ENCODE measurements around the gene CLIC4.

The CLIC4 gene

DNA sequence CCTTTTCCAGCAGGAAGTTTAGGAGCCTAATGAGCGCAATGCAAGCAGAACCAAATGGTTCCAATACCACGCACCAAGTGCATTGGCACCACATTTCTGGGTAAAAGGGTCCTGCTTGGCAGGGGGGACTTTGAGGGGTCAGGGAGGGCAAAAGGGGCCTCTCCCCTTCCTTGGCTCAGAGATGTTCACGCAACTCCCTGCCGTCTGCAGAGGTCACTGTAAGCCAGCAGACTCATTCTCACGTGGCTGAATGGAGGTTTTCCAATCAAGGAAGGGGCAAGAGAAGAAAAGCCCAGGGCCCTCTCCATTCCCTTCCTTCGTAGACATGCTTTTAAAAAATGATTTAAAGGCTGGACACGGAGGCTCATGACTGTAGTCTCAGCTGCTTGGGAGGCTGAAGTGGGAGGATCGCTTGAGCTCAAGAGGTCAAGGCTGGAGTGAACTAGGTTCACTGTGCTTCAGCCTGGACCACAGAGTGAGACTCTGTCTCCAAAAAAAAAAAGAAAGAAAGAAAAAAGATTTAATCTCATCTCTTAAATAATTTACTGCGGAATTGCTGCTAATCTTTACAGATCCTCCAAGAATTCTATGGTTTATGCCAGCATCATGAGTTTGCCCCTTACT, 104.5 kb downstream of the CLIC4 start:
- no peak for FAIRE-seq
- no peak for DNase-seq (ENCODE audit: extremely low spot score, insufficient read length, low read depth)

DNA sequence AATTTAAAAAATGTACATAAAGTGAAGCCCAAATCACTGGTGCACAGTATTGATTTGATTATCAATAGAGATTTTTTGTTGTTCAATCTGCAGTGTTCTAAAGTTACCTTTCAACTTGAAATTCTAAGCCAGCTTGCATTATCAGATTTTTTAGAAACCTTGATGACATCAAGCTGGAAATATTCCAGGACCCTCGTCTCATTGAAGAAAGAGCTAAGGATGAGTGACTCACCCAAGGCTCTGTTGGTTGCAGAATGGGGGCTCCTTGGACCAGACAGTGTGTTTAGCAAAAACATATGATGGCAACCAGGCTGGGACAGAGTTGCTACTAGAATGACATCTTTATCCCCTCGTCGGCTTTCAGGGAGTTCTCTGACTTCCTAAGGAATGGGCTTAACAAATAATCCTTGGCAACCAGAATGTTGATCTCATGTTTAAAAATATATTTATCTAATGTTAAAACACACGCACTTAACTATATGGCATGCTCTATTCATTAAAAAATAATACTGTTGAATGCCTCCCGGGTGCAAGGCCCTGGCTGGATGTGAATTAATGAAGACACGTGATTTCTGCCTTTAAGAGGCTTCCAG, 105.2 kb downstream of the CLIC4 start:
- FAIRE-seq (no peak), DNase-seq (ENCODE audit: extremely low spot score, insufficient read length, low read depth) (no peak)

GRCh38 chr1:24853649-24854048, 108.4 kb downstream of the CLIC4 start:
- FAIRE-seq (no peak), DNase-seq (ENCODE audit: extremely low spot score, insufficient read length, low read depth) (no peak)

GRCh38 chr1:24855474-24855873, 110.2 kb downstream of the CLIC4 start:
- DNase-seq (ENCODE audit: extremely low spot score, insufficient read length, low read depth): no peak
- FAIRE-seq: peak; percentile 48

- DNase-seq (ENCODE audit: extremely low spot score, insufficient read length, low read depth): no peak
- no peak for FAIRE-seq
Measured at GRCh38 chr1:24856787-24857506, 111.7 kb downstream of the CLIC4 start.

- FAIRE-seq (no peak), DNase-seq (ENCODE audit: extremely low spot score, insufficient read length, low read depth) (no peak)
Measured at GRCh38 chr1:24857507-24858133, 112.4 kb downstream of the CLIC4 start.

- no peak for DNase-seq (ENCODE audit: extremely low spot score, insufficient read length, low read depth)
- no peak for FAIRE-seq
Measured at GRCh38 chr1:24858277-24858676, 113.0 kb downstream of the CLIC4 start.

GRCh38 chr1:24859063-24860010, 114.1 kb downstream of the CLIC4 start:
- FAIRE-seq (no peak), DNase-seq (ENCODE audit: extremely low spot score, insufficient read length, low read depth) (no peak)

DNA sequence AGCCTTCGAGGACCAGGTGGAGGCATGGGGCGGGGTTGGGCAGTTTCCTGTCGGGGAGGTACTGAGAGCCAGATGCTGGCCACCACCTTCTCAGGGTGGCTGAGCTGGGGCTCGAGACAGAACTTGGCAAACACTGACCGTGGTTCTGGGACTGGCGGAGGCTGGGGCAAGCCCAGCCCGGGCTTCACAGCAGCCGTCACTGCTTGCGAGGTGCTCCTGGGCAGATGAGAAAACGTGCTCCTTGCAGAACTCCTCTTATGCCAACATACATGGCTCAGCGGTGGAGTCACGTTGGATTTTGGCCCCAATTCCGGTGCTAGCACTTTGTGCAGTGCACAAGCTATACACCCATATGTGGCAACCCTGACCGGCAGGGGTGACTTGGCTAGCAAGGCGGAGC, 115.6 kb downstream of the CLIC4 start:
- DNase-seq (ENCODE audit: extremely low spot score, insufficient read length, low read depth) (no peak), FAIRE-seq (no peak)

- no peak for FAIRE-seq
- no peak for DNase-seq (ENCODE audit: extremely low spot score, insufficient read length, low read depth)
Measured at GRCh38 chr1:24861821-24862727, 116.8 kb downstream of the CLIC4 start.

- FAIRE-seq (no peak), DNase-seq (ENCODE audit: extremely low spot score, insufficient read length, low read depth) (no peak)
Measured at GRCh38 chr1:24862775-24863483, 117.7 kb downstream of the CLIC4 start.

GRCh38 chr1:24864370-24864777, 119.1 kb downstream of the CLIC4 start:
- DNase-seq (ENCODE audit: extremely low spot score, insufficient read length, low read depth) (no peak), FAIRE-seq (no peak)

- no peak for DNase-seq (ENCODE audit: extremely low spot score, insufficient read length, low read depth)
- no peak for FAIRE-seq
Measured at GRCh38 chr1:24865168-24865567, 119.9 kb downstream of the CLIC4 start.

GRCh38 chr1:24865587-24865986, 120.3 kb downstream of the CLIC4 start:
- DNase-seq (ENCODE audit: extremely low spot score, insufficient read length, low read depth) (no peak), FAIRE-seq (no peak)

GRCh38 chr1:24866211-24867083, 121.2 kb downstream of the CLIC4 start:
- peak; percentile 35 for FAIRE-seq
- DNase-seq (ENCODE audit: extremely low spot score, insufficient read length, low read depth): no peak

DNA sequence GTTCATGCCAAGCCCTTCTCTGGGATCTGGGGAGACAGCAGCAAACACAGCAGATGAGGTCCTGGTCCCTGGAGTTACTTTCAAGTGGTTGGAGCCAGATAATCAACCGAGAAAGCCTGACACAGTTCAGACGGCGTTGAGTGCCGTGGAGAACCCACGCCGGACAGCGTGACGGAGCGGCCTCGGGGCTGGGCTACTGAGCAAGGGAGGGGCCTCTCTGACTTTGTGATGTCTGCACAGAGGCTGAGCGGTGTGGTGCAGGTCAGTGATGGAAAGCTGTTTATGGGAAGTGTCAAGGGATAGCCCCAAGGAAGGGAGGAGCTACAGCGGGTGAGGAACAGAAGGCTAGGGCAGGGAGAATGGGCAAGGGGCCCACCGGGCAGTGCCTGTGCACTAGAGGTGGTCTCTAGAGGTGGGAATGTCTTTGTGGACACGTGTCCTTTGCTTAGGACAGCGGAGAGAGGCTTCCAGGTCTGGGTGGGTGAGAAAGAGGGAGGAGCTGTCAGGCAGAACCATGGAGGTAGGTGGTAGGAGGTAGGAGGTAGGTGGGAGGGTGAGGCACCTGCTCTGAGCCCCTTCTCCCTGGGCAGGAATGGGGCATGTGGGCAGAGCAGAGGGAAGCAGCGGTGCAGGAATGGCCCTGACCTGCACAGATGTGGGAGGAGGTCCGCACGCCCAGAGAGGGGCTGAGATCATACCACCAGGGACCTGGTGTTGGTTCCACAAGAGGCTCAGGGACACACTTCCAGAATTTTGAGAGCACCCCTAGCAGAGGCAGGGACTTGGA, 122.0 kb downstream of the CLIC4 start:
- no peak for DNase-seq (ENCODE audit: extremely low spot score, insufficient read length, low read depth)
- no peak for FAIRE-seq

All from GM18507 (cell line).